GM19467 (cell line): ENCODE data around the gene STK4.

Experiments
- ATAC-seq: cut with Tn5 transposase; IDR thresholded peaks from one replicate; pipeline ENCODE4 v1.9.1; 2021; ENCODE audit warnings: mild to moderate bottlenecking, moderate library complexity; ENCODE audit not compliant: unreplicated experiment

Gene STK4

GRCh38 chr20:45104786-45105185 lies 138.5 kb downstream of the STK4 start:
- no peak for ATAC-seq

- no peak for ATAC-seq
Observed at GRCh38 chr20:45105317-45105716, 139.0 kb downstream of the STK4 start.

GRCh38 chr20:45109634-45110033 lies 143.3 kb downstream of the STK4 start:
- ATAC-seq, result no peak

- no peak for ATAC-seq
Observed at GRCh38 chr20:45110301-45110700, 144.0 kb downstream of the STK4 start.

GRCh38 chr20:45111285-45111684 lies 145.0 kb downstream of the STK4 start:
- no peak for ATAC-seq

- ATAC-seq, result no peak
Observed at GRCh38 chr20:45111799-45112471, 145.6 kb downstream of the STK4 start.

GRCh38 chr20:45112754-45113153 lies 146.4 kb downstream of the STK4 start:
- ATAC-seq, result no peak

GRCh38 chr20:45113865-45114264 lies 147.6 kb downstream of the STK4 start:
- no peak for ATAC-seq

GRCh38 chr20:45114465-45115385 lies 148.4 kb downstream of the STK4 start, which contains the start of gene WFDC5:
Gene WFDC5, minus strand, starts transcription at chr20:45115174. Its CDS starts 91 bp downstream, at chr20:45115083.
- no peak for ATAC-seq

- no peak for ATAC-seq
Observed at GRCh38 chr20:45115386-45115774, 149.1 kb downstream of the STK4 start.

- no peak for ATAC-seq
Observed at GRCh38 chr20:45115829-45116228, 149.5 kb downstream of the STK4 start.

GRCh38 chr20:45117581-45117980 lies 151.3 kb downstream of the STK4 start:
- no peak for ATAC-seq

- no peak for ATAC-seq
Observed at GRCh38 chr20:45118028-45118427, 151.7 kb downstream of the STK4 start.

GRCh38 chr20:45119556-45120266 lies 153.4 kb downstream of the STK4 start:
- no peak for ATAC-seq

- ATAC-seq, result no peak
Observed at GRCh38 chr20:45121388-45121787, 155.1 kb downstream of the STK4 start.

- ATAC-seq, result no peak
Observed at GRCh38 chr20:45124365-45124764, 158.1 kb downstream of the STK4 start, which contains the start of gene WFDC12. Gene WFDC12, minus strand, starts transcription at chr20:45124465. Its CDS starts 18 bp downstream, at chr20:45124447.

GRCh38 chr20:45128099-45128498 lies 161.8 kb downstream of the STK4 start:
- no peak for ATAC-seq
